Heart left ventricle (tissue), 16 donors: ENCODE measurements around the gene CKB. TPM values are rescaled to one million over a fixed set of nuclear protein-coding genes. Genes with fewer than 3 reads are reported as not detected.
A peak's percentile ranks its signal among the peaks of the same experiment; 100 is the strongest.

Source experiments
- ATAC-seq, 4 donors: fragments of 200-7000 bp; cut with Tn5 transposase; one replicate each; pipeline ENCODE4 v1.9.1; 2020 to 2022; ENCODE audit warnings: moderate library complexity in 4 of 4, mild to moderate bottlenecking in 3 of 4, moderate number of reproducible peaks in 1 of 4
- DNase-seq, 5 donors: peaks; one replicate each; pipeline ENCODE4 v3.0.0-alpha.2; 2020
- H3K27ac ChIP-seq, 12 donors: fragments of 200-600 bp; sonication (generic) in 4 of 12; one replicate each; pipeline versions ENCODE4 v1.5.0 to v1.8.0; 2016 to 2022; ENCODE audit warnings: mild to moderate bottlenecking in 2 of 12
- H3K27me3 ChIP-seq, 9 donors: fragments of 200-600 bp; sonication (generic) in 2 of 9; one replicate each; pipeline versions ENCODE4 v1.5.1 to v1.8.0; 2016 to 2022; ENCODE audit warnings: mild to moderate bottlenecking in 3 of 9
- H3K36me3 ChIP-seq, 9 donors: fragments of 200-600 bp; sonication (generic) in 2 of 9; one replicate each; pipeline versions ENCODE4 v1.5.0 to v1.8.0; 2018 to 2022; ENCODE audit warnings: mild to moderate bottlenecking in 2 of 9
- H3K4me1 ChIP-seq, 12 donors: fragments of 200-600 bp; sonication (generic) in 4 of 12; one replicate each; pipeline versions ENCODE4 v1.5.0 to v1.8.0; 2016 to 2022; ENCODE audit warnings: mild to moderate bottlenecking in 3 of 12
- H3K4me3 ChIP-seq, 12 donors: fragments of 200-600 bp; sonication (generic) in 4 of 12; one replicate each; pipeline versions ENCODE4 v1.5.0 to v1.8.0; 2017 to 2022; ENCODE audit warnings: mild to moderate bottlenecking in 9 of 12, moderate library complexity in 4 of 12
- H3K9me3 ChIP-seq, 12 donors: fragments of 200-600 bp; sonication (generic) in 4 of 12; one replicate each; pipeline versions ENCODE4 v1.5.0 to v1.8.0; 2016 to 2022; ENCODE audit warnings: mild to moderate bottlenecking in 1 of 12
- CTCF ChIP-seq, 12 donors: fragments of 200-600 bp; sonication (generic) in 4 of 12; IDR thresholded peaks; one replicate each; pipeline versions ENCODE4 v1.5.0 to v1.8.0; 2018 to 2022; ENCODE audit warnings: antibody characterized with exemption in 12 of 12, mild to moderate bottlenecking in 5 of 12
- POLR2A ChIP-seq, 2 donors: fragments of 450-650 bp; IDR thresholded peaks; one replicate each; pipeline ENCODE4 v1.6.1; 2017; ENCODE audit warnings: antibody characterized with exemption in 2 of 2, mild to moderate bottlenecking in 2 of 2, moderate library complexity in 2 of 2
- WGBS, 4 donors: extraction: QIAGEN DNeasy Blood & Tissue Kit in 2 of 4; methylation state at CpG; one replicate each; pipeline versions ENCODE4 v1.1.5 to v1.1.7; 2013 to 2018; 5-methylcytosine and 5-hydroxymethylcytosine counted together
- intact Hi-C, 10 donors: fragments of 100-400 bp; cut with DNase I; formaldehyde crosslinking; loops; one replicate each; pipeline versions ENCODE4 v1.11.1 to v1.14.2; 2022
- polyA plus RNA-seq, 2 donors: library from polyadenylated mRNA; stranded (reverse); fragments of 200-250 nt; gene quantifications; one replicate each; pipeline ENCODE4 v1.2.3, GENCODE V29; 2013
- total RNA-seq, 9 donors: library from RNA; depleted of rRNA in 2 of 9; stranded (reverse); fragments of >200 nt in 2 of 9; fragmentation: NEBNext Ultra II Directional in 3 of 9; extraction: Animal tissue kit (Norgen Biotek cat#: 25700) in 3 of 9; gene quantifications; one replicate each; pipeline versions ENCODE4 v1.1.0 to v1.2.4, GENCODE V29; 2016 to 2023
- donor health status: ischemic (EF 13 %, LVEDD 7.1; RV severe dilation, severe dysfunction).
- donor health status: healthy with polysubstance abuse.
- donor health status: DM: no; HTN: yes; CAD: no.
- donor health status: DM: no; HTN: no; CAD: no.
- donor health status: ischemic (EF 25% LVEDD 6.9; RV normal size, moderate dysfunction).
- donor health status: ischemic (EF 25% LVEDD 5.7; RV mildly dilated, moderate dysfunction).
- donor health status: healthy.
- donor health status: DM: yes; HTN: yes; CAD: no.
- donor health status: ischemic (EF 35%, LVEDD 5.7; RV mildly dilated, moderate dysfunction).
- donor health status: nonischemic (EF 11% LVEDD 7.7; RV severe dilation, severe dysfunction).
- donor health status: DM: yes; HTN: yes; CAD: no.
- donor health status: PGD.
- donor health status: ischemic (EF 29% LVEDD 5.4; RV normal size, mild dysfunction).
- donor health status: nonischemic (EF 23%, LVEDD 6.1; RV moderate dilation, normal function).

Gene CKB
- total and polyA plus RNA-seq, 11 donors = 203 to 1,105 (median 529) TPM

GRCh38 chr14:103533137-103533998, 10.7 kb upstream of the CKB start:
- H3K27ac ChIP-seq = peak overlapping the region in 3 of 12 donors; percentile 34 to 91 (median 34)
- TF ChIP-seq POLR2A (IDR thresholded peaks at IDR 0.05) (no peak), CTCF (IDR thresholded peaks at IDR 0.05) (no peak)
- no peaks in the 10 kb centered on the region for H3K27me3 ChIP-seq
- ATAC-seq = no peak
- no peaks in the 10 kb centered on the region for H3K9me3 ChIP-seq
- intact Hi-C loops = no loop called here
- H3K4me1 ChIP-seq = peaks cover 3 to 33% (median 23%) of the 10 kb centered on the region in 12 donors
- 63 to 85% (median 84%) methylated on average over 8 to 23 of the region's 23 CpGs for WGBS, 4 donors
- H3K4me3 ChIP-seq = no peak overlapping the region
- no peak for DNase-seq
- peaks cover 0 to 29% (median 4%) of the 10 kb centered on the region in 9 donors for H3K36me3 ChIP-seq

GRCh38 chr14:103532216-103533136, 9.8 kb upstream of the CKB start:
- 88 to 92% (median 91%) methylated on average over 20 to 32 of the region's 32 CpGs for WGBS, 4 donors
- Histone ChIP-seq H3K36me3 (peaks cover 0 to 29% (median 4%) of the 10 kb centered on the region in 9 donors), H3K4me1 (peaks cover 3 to 37% (median 26%) of the 10 kb centered on the region in 12 donors), H3K9me3 (no peaks in the 10 kb centered on the region), H3K27ac (peak overlapping the region in 2 of 12 donors; percentile 2 to 91), H3K4me3 (no peak overlapping the region), H3K27me3 (no peaks in the 10 kb centered on the region)
- DNase-seq (no peak), ATAC-seq (no peak)
- TF ChIP-seq POLR2A (IDR thresholded peaks at IDR 0.05) = no peak
- TF ChIP-seq CTCF (IDR thresholded peaks at IDR 0.05) = no peak
- intact Hi-C loops = no loop called here

GRCh38 chr14:103531421-103532215, 9.0 kb upstream of the CKB start:
- TF ChIP-seq POLR2A (IDR thresholded peaks at IDR 0.05) (no peak), CTCF (IDR thresholded peaks at IDR 0.05) (no peak)
- no peak overlapping the region for H3K4me3 ChIP-seq
- no peaks in the 10 kb centered on the region for H3K27me3 ChIP-seq
- H3K4me1 ChIP-seq = peaks cover 3 to 44% (median 27%) of the 10 kb centered on the region in 12 donors
- no peaks in the 10 kb centered on the region for H3K9me3 ChIP-seq
- peaks cover 0 to 29% (median 4%) of the 10 kb centered on the region in 9 donors for H3K36me3 ChIP-seq
- 88 to 94% (median 92%) methylated on average over 14 to 15 of the region's 15 CpGs for WGBS, 4 donors
- DNase-seq = no peak
- ATAC-seq = no peak
- intact Hi-C loops = no loop called here
- H3K27ac ChIP-seq = peak overlapping the region in 1 of 12 donors; percentile 91
